HFFc6 (cell line): ENCODE results near the gene ABCB8. TPM values are rescaled to one million over a fixed set of nuclear protein-coding genes. Genes with fewer than 3 reads are reported as not detected.

Experiments
- DNase-seq: peaks from one replicate; pipeline ENCODE4 v3.0.0-alpha.2; 2018
- H3K27ac Mint-ChIP-seq: 2 replicates; pipeline ENCODE4 v1.8.0; 2020; ENCODE audit warnings: mild to moderate bottlenecking, mixed read lengths
- H3K27me3 Mint-ChIP-seq: 2 replicates; pipeline ENCODE4 v1.8.0; 2021; ENCODE audit warnings: mild to moderate bottlenecking, moderate library complexity, mixed read lengths; ENCODE audit not compliant: insufficient read depth
- H3K36me3 Mint-ChIP-seq: 2 replicates; pipeline ENCODE4 v1.8.0; 2021; ENCODE audit warnings: low read depth, mixed read lengths
- H3K4me1 Mint-ChIP-seq: 2 replicates; pipeline ENCODE4 v1.8.0; 2020; ENCODE audit warnings: low read depth, mixed read lengths
- H3K4me3 Mint-ChIP-seq: 2 replicates; pipeline ENCODE4 v1.8.0; 2020; ENCODE audit warnings: mild to moderate bottlenecking, moderate library complexity, mixed read lengths
- H3K9me3 Mint-ChIP-seq: 2 replicates; pipeline ENCODE4 v1.8.0; 2020; ENCODE audit warnings: mild to moderate bottlenecking, mixed read lengths
- total RNA-seq, 6 experiments: library from RNA; stranded (reverse); fragmentation: NEBNext Ultra II Directional; extraction: Animal tissue kit (Norgen Biotek cat#: 25700); gene quantifications; 2 replicates in 1 of 6; 3 replicates in 5 of 6; pipeline ENCODE4 v1.2.3, GENCODE V29; 2021
- TF ChIP-seq, protein P1 (sequence below): fragments of 200-600 bp; sonication (generic); IDR thresholded peaks from 2 replicates; pipeline ENCODE4 v1.5.0; 2021; ENCODE audit warnings: antibody characterized with exemption, mild to moderate bottlenecking

The ABCB8 gene
- total RNA-seq, 6 experiments from 2014 or later = 31.9 to 36.3 (median 33.2) TPM

DNA sequence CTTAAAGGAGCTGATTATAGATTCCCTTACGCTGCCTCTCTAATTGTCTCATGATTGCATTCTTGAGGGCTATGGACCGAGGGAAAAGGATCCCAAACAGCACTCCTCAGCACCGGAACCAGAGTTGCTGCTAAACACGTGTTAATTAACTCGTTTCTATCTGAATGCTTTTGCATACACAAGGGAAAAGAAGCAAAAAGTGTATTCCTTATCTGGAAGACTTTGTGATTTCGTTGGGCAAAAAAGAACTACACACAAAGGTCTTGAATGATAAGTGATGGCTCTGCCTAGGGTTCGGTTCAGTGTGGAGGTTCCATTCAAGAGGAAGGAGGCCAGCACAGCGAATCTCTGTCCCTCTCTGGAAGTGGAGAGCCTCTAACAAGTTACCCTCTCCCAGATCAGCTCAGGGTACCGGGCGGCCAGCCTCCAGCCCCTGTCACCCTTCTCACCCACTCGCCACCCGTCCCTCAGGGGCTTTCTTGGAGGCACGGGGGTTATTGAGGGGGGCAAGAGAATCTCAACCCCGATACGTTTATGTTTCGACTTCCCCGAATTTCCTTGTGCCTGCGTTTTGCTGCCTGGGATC lies 30.6 kb downstream of the ABCB8 start:
- H3K4me3 Mint-ChIP-seq = peak overlapping the region; percentile 97
- H3K9me3 Mint-ChIP-seq = no peaks in the 10 kb centered on the region
- TF ChIP-seq, protein P1, sequence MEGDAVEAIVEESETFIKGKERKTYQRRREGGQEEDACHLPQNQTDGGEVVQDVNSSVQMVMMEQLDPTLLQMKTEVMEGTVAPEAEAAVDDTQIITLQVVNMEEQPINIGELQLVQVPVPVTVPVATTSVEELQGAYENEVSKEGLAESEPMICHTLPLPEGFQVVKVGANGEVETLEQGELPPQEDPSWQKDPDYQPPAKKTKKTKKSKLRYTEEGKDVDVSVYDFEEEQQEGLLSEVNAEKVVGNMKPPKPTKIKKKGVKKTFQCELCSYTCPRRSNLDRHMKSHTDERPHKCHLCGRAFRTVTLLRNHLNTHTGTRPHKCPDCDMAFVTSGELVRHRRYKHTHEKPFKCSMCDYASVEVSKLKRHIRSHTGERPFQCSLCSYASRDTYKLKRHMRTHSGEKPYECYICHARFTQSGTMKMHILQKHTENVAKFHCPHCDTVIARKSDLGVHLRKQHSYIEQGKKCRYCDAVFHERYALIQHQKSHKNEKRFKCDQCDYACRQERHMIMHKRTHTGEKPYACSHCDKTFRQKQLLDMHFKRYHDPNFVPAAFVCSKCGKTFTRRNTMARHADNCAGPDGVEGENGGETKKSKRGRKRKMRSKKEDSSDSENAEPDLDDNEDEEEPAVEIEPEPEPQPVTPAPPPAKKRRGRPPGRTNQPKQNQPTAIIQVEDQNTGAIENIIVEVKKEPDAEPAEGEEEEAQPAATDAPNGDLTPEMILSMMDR = no peak
- H3K27ac Mint-ChIP-seq = peak overlapping the region; percentile 95
- H3K4me1 Mint-ChIP-seq = peaks cover 54% of the 10 kb centered on the region
- H3K27me3 Mint-ChIP-seq = no peaks in the 10 kb centered on the region; the same call in 1 of the 2 replicates
- DNase-seq = no peak
- no peaks in the 10 kb centered on the region for H3K36me3 Mint-ChIP-seq

DNA sequence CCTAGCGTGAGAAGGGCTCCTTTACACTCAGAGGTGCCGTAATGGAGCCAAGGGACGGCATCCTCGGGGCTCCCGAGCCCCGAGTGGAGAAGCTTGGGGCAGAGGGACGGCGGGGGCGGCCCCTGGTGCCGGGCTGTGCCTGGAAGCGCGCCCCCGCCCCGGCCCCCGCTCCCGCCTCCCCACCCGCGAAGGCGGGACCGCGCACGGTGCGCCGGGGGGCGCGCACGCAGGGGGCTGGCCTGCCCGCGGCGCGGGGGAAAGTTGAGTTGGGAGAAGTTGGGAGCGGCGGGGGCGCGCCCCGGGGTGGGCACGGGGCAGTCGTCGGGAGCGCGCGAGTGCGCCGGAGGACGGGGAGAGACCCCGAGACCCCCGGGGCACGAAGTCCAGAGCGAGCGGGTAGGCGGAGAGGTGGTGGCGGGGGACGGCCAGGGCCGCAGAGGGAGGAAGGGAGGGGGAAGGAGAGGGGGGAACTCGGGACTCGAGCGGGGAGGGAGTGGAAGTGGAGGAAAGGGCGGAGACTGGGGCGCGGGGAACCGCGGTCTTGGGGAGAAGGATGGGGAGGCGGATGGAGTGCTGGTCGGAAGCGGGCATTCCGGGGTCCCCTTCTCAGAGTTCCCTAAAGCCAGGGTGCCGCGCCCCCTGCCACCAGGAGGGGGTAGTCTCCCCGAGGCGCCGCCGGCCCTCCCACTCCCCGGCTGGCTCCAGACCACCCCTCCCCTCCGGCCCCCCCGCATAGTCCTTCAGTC lies 31.3 kb downstream of the ABCB8 start, which contains the start of gene SLC4A2:
Gene SLC4A2 (plus strand): TSS at position 223 of the 746 bp plus-strand sequence. CDS start 2,399 bp downstream, outside the sequence.
- Mint-ChIP-seq H3K9me3 (no peaks in the 10 kb centered on the region), H3K4me1 (peaks cover 54% of the 10 kb centered on the region), H3K36me3 (no peaks in the 10 kb centered on the region), H3K4me3 (peak within 1 kb of the TSS; percentile 97), H3K27me3 (no peaks in the 10 kb centered on the region; the same call in 1 of the 2 replicates), H3K27ac (peak within 1 kb of the TSS; percentile 95)
- TF ChIP-seq, protein P1 = peak; percentile 80
- peak; percentile 61 for DNase-seq

- no peaks in the 10 kb centered on the region for H3K9me3 Mint-ChIP-seq
- no peak for DNase-seq
- TF ChIP-seq, protein P1 = peak; percentile 34
- peak overlapping the region; percentile 70 for H3K27ac Mint-ChIP-seq
- no peaks in the 10 kb centered on the region for H3K36me3 Mint-ChIP-seq
- H3K4me1 Mint-ChIP-seq = peaks cover 54% of the 10 kb centered on the region
- no peaks in the 10 kb centered on the region; the same call in 1 of the 2 replicates for H3K27me3 Mint-ChIP-seq
- peak overlapping the region; percentile 97 for H3K4me3 Mint-ChIP-seq
Measured at GRCh38 chr7:151060113-151060415, 31.8 kb downstream of the ABCB8 start.

GRCh38 chr7:151060416-151061212 lies 32.4 kb downstream of the ABCB8 start:
- Mint-ChIP-seq H3K9me3 (no peaks in the 10 kb centered on the region), H3K27me3 (no peaks in the 10 kb centered on the region; the same call in 1 of the 2 replicates), H3K27ac (peak overlapping the region; percentile 70), H3K4me1 (peaks cover 54% of the 10 kb centered on the region), H3K36me3 (peaks cover 4% of the 10 kb centered on the region), H3K4me3 (peak overlapping the region; percentile 97)
- no peak for DNase-seq
- TF ChIP-seq, protein P1 = peak; percentile 58

GRCh38 chr7:151061213-151062110 lies 33.2 kb downstream of the ABCB8 start:
- Mint-ChIP-seq H3K4me1 (peaks cover 50% of the 10 kb centered on the region), H3K4me3 (peak overlapping the region; percentile 97), H3K27me3 (no peaks in the 10 kb centered on the region; the same call in 1 of the 2 replicates), H3K9me3 (no peaks in the 10 kb centered on the region), H3K27ac (peak overlapping the region; percentile 70), H3K36me3 (peaks cover 4% of the 10 kb centered on the region)
- TF ChIP-seq, protein P1 = no peak
- no peak for DNase-seq
